Measurements from ENCODE around the gene STK32C.

STK32C gene

DNA sequence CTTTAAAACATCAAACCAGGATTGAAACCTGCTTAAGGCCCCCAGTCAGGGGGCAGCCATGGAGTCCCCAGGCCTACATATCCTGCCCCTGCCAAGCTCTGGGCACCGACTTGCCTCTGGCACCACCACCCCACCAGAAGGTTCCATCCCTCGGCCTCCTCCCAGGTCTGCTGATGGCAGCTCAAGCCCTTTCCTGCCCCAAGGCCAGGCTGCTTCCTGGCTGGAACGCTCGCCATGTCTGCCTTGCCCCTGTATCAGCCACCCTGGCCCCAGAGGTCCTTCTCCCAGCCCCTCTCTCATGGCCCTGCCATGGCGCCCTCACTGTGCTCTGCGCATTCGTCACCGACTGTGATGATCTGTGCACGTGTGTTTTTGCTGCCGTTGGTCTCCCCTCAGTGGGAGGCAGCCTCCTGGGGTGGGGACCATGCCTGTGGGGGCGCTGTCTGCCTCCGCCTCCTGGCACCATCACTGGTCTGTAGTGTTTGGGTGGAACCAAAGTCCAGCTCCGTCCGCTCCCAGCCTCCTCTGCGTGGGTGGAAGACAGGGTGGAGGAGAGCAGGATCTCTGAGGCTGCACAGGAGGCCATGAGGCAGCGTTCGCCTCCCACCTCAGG, 117.8 kb downstream of the STK32C start:
- H3K27ac ChIP-seq: no peak overlapping the region
- TF ChIP-seq CTCF (IDR thresholded peaks at IDR 0.05) (no peak), ZFX (IDR thresholded peaks at IDR 0.05; ENCODE audit: borderline replicate concordance) (no peak)

DNA sequence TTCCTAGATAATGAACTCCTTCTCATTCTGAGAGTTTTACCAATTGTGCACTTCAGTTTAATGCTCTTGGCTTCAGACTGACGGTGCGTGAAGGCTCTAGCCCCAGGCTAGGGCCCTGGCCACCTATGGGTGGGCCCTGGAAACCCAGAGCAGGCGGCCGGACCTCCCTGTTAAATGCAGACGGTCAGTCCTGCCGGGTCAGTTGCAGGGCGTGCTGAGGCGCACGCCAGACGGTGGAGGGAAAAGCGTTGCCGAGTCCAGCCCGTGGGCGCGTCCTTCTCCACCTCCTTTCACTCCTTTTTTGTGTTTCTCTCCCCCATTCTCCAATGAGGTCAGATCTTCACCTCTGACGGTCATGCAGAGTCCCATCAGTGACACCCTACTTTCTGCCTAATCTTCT, 118.7 kb downstream of the STK32C start:
- H3K27ac ChIP-seq: no peak overlapping the region
- TF ChIP-seq CTCF (IDR thresholded peaks at IDR 0.05) (no peak), ZFX (IDR thresholded peaks at IDR 0.05; ENCODE audit: borderline replicate concordance) (no peak)

- H3K27ac ChIP-seq: no peak overlapping the region
- TF ChIP-seq CTCF (IDR thresholded peaks at IDR 0.05) (no peak), ZFX (IDR thresholded peaks at IDR 0.05; ENCODE audit: borderline replicate concordance) (no peak)
Observed at GRCh38 chr10:132188331-132188730, 119.4 kb downstream of the STK32C start.

DNA sequence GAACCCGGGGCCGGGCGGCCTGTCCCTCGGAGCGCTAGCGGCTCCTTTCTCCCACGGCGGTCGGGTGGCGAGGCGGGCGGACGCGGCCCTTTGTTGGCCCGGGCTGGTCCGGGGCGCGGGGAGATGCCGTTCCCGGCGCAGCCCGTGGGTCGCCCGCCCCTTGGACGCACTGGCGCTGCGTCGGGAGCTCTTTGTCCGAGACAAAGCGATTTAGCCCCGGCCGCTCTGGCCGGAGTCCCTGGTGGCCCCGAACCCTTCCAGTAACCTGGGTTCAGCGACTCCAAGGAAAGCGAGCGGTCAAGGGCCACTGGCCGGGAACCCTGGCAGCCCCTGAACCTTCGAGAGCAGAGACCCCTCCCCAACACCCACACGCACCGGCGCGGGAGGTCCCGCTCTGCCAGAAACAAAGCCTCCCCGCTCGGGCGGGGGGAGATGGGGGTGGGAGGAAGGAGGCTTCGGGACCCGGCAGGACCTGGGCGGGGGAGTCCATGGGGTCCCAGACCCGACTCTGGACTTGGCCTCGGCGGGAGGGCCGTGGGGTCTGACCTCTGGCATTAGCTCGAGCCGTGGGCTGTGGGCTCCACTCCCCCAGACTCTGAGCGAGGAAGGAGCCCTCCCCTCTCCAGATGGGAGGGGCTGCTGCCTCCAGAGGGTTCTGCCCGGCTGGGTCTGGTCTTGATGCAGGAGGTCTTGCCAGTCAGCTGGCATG, 120.2 kb downstream of the STK32C start:
- no peak overlapping the region for H3K27ac ChIP-seq

GRCh38 chr10:132186488-132187429, 121.0 kb downstream of the STK32C start, which contains the start of gene DPYSL4:
Gene DPYSL4, plus strand, starts transcription at chr10:132186948. Its CDS starts 116 bp downstream, at chr10:132187064.
- H3K27ac ChIP-seq: no peak within 1 kb of the TSS
- TF ChIP-seq ZFX (IDR thresholded peaks at IDR 0.05; ENCODE audit: borderline replicate concordance) (no peak), CTCF (IDR thresholded peaks at IDR 0.05) (no peak)

More for the DNA sequence above, 120.2 kb downstream of the STK32C start:
- TF ChIP-seq ZFX (IDR thresholded peaks at IDR 0.05; ENCODE audit: borderline replicate concordance) (no peak), CTCF (IDR thresholded peaks at IDR 0.05) (no peak)

DNA sequence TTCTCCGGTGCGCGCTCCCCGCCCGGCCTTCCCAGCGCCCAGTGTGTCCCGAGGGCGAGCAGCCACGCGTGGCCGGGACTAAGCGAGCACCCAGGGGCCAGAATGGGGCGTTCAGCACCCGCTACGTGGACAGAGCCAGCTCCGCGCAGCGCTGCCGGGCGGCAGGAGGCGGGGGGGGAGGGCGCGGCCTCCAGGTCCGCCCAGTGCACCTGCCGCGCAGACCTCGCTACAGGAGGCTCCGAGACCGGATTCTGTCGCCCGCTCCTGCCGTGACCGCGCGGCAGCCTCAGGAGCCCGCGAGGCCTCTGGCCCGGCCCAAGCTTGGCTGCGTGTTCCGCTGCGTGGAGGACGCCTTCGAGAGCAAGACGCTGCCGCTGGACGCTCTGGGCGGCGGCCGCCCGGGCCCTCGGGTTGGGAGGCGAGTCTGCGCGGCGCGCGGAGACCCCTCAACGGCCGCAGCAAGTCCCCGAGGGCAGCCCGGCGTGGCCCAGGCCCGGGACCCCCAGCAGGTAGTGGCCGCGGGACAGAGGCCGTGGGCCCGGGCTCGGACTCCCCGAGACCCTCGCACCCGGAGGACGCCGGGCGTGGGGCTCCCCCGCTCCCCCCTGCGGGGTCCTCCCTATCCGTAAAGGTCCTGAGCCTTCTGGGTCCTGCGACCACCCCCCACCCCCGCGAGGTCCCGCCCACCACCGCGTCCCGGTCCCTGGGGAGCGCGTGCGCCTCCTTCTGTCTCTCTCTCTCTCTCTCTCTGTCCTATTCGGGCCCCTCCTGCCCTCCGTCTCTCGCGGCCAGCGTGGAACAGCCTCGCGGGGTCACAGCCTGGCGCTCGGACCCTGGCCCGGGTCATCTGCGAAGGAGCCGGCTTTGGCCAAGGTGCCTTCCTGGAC, 121.9 kb downstream of the STK32C start:
- H3K27ac ChIP-seq: no peak overlapping the region
- TF ChIP-seq CTCF (IDR thresholded peaks at IDR 0.05): no peak
- no peak for TF ChIP-seq ZFX (IDR thresholded peaks at IDR 0.05; ENCODE audit: borderline replicate concordance)

Data from 22Rv1 (cell line).